GM12878 (cell line): ENCODE results near the gene CCDC88C. TPM values are rescaled to one million over a fixed set of nuclear protein-coding genes. Genes with fewer than 3 reads are reported as not detected.

Experiments
- CBFB ChIP-seq: IDR thresholded peaks from 2 replicates; pipeline ENCODE4 v1.6.1; 2016; ENCODE audit warnings: antibody characterized with exemption, low read depth
- CEBPB ChIP-seq, 2 experiments: fragments of 150-350 bp in 1 of 2; IDR thresholded peaks; 2 replicates each; pipeline ENCODE4 v1.6.1; 2012 to 2014; ENCODE audit warnings: low read depth in 2 of 2, low read length in 2 of 2, borderline replicate concordance in 1 of 2, inconsistent platforms in 1 of 2
- CHD1 ChIP-seq: IDR thresholded peaks from 2 replicates; pipeline ENCODE4 v1.6.1; 2012; ENCODE audit warnings: low read depth, low read length, improper control_type of control experiment
- CHD4 ChIP-seq: fragments of 200-600 bp; sonication (generic); IDR thresholded peaks from 2 replicates; pipeline ENCODE4 v1.6.1; 2016; ENCODE audit warnings: mild to moderate bottlenecking
- E2F4 ChIP-seq: IDR thresholded peaks from 2 replicates; pipeline ENCODE4 v1.6.1; 2012; ENCODE audit warnings: low read depth, low read length, improper control_type of control experiment
- EED ChIP-seq: sonication (generic); IDR thresholded peaks from 2 replicates; pipeline ENCODE4 v1.6.1; 2016; ENCODE audit warnings: antibody characterized with exemption, low read depth
- EGR1 ChIP-seq, 2 experiments: IDR thresholded peaks; 1 replicate in 1 of 2; 2 replicates in 1 of 2; pipeline ENCODE4 v1.6.1; 2011 to 2012; ENCODE audit warnings: low read depth in 2 of 2, low read length in 2 of 2, borderline replicate concordance in 1 of 2, mild to moderate bottlenecking in 1 of 2, moderate library complexity in 1 of 2
- HDAC6 ChIP-seq: fragments of 200-600 bp; sonication (generic); IDR thresholded peaks from one replicate; pipeline ENCODE4 v1.8.0; 2017; ENCODE audit warnings: antibody characterized with exemption; ENCODE audit not compliant: unreplicated experiment
- KAT2A ChIP-seq: conservative IDR thresholded peaks from 2 replicates; pipeline ENCODE4 v1.6.1; 2011; ENCODE audit warnings: low read depth, low read length; ENCODE audit not compliant: control insufficient read depth
- NFIC ChIP-seq: IDR thresholded peaks from 2 replicates; pipeline ENCODE4 v1.6.1; 2012; ENCODE audit warnings: low read depth, mild to moderate bottlenecking, inconsistent platforms, low read length, moderate library complexity
- NKRF ChIP-seq: fragments of 450-650 bp; conservative IDR thresholded peaks from 2 replicates; pipeline ENCODE4 v1.6.1; 2017; ENCODE audit warnings: mild to moderate bottlenecking, moderate library complexity
- NRF1 ChIP-seq: conservative IDR thresholded peaks from 2 replicates; pipeline ENCODE4 v1.6.1; 2011; ENCODE audit warnings: mild to moderate bottlenecking, low read depth, low read length, improper control_type of control experiment
- POLR2AphosphoS5 ChIP-seq: IDR thresholded peaks from 2 replicates; pipeline ENCODE4 v1.6.1; 2011; ENCODE audit warnings: mild to moderate bottlenecking, low read length, inconsistent platforms
- RFX5 ChIP-seq: IDR thresholded peaks from 2 replicates; pipeline ENCODE4 v1.6.1; 2011; ENCODE audit warnings: low read depth, low read length, improper control_type of control experiment
- SIN3A ChIP-seq: IDR thresholded peaks from 2 replicates; pipeline ENCODE4 v1.6.1; 2012; ENCODE audit warnings: low read depth, low read length, improper control_type of control experiment
- SUZ12 ChIP-seq: fragments of 200-600 bp; sonication (generic); IDR thresholded peaks from one replicate; pipeline ENCODE4 v1.6.1; 2018; ENCODE audit warnings: antibody characterized with exemption, mild to moderate bottlenecking; ENCODE audit not compliant: unreplicated experiment
- TARDBP ChIP-seq: IDR thresholded peaks from 2 replicates; pipeline ENCODE4 v1.6.1; 2016; ENCODE audit warnings: borderline replicate concordance
- TCF12 ChIP-seq: IDR thresholded peaks from 2 replicates; pipeline ENCODE4 v1.6.1; 2011; ENCODE audit warnings: low read depth, mild to moderate bottlenecking, low read length
- YY1 ChIP-seq: IDR thresholded peaks from 2 replicates; pipeline ENCODE4 v1.6.1; 2011; ENCODE audit warnings: low read depth, mild to moderate bottlenecking, low read length
- ZBED1 ChIP-seq: IDR thresholded peaks from 2 replicates; pipeline ENCODE4 v1.6.1; 2016; ENCODE audit warnings: borderline replicate concordance
- ZBTB33 ChIP-seq: fragments of 450-650 bp; IDR thresholded peaks from 2 replicates; pipeline ENCODE4 v1.6.1; 2017; ENCODE audit warnings: mild to moderate bottlenecking
- ZBTB4 ChIP-seq: fragments of 450-650 bp; formaldehyde crosslinking; IDR thresholded peaks from 2 replicates; pipeline ENCODE4 v1.4.0; 2022; ENCODE audit warnings: mild to moderate bottlenecking, moderate library complexity
- ZZZ3 ChIP-seq: IDR thresholded peaks from 2 replicates; pipeline ENCODE4 v1.6.1; 2011; ENCODE audit warnings: low read depth; ENCODE audit not compliant: control insufficient read depth, insufficient read length
- polyA plus RNA-seq, 11 experiments: library from polyadenylated mRNA; depleted of rRNA in 4 of 11; unstranded in 6 of 11; stranded (reverse) in 5 of 11; fragments of >200 nt; fragmentation: Nextera tagmentation in 4 of 11; fragmentation: Illumina TruSeq in 1 of 11; extraction: Ambion mirVana in 4 of 11; extraction: Trizol in 1 of 11; gene quantifications; 1 replicate in 1 of 11; 2 replicates in 10 of 11; pipeline versions ENCODE4 v1.2.1 to v1.2.3, GENCODE V29; 2011 to 2016; ENCODE audit warnings: inconsistent platforms in 2 of 11, missing spikeins in 2 of 11, low read depth in 1 of 11
- total RNA-seq, 4 experiments: library from RNA; depleted of rRNA in 3 of 4; stranded (reverse); fragments of >200 nt in 3 of 4; fragmentation: Illumina TruSeq in 1 of 4; extraction: Trizol in 1 of 4; gene quantifications; 2 replicates each; pipeline versions ENCODE4 v1.2.1 to v1.2.3, GENCODE V29; 2013 to 2021

Gene CCDC88C
- total and polyA plus RNA-seq, 10 of the 15 experiments (the other 5 are each of a cell fraction or from before 2014, with no cell fraction given): 4.0 to 79.6 (median 36.6) TPM

- TF ChIP-seq EED: peak; percentile 70
- no peak for TF ChIP-seq ZZZ3
- no peak for TF ChIP-seq ZBED1
- TF ChIP-seq KAT2A: no peak
- no peak for TF ChIP-seq SUZ12
- no peak for TF ChIP-seq TARDBP
- 0 out of 2 replicates have a peak, but pooled peaks have one; percentile 9 for TF ChIP-seq YY1
- no peak for TF ChIP-seq RFX5
- peak; percentile 83; the same call in 1 of the 2 replicates for TF ChIP-seq CBFB
- TF ChIP-seq SIN3A: no peak
- no peak; the same call in 1 of the 2 replicates for TF ChIP-seq NKRF
- no peak for TF ChIP-seq CHD1
- no peak for TF ChIP-seq HDAC6
- no peak for TF ChIP-seq EGR1 (IDR thresholded peaks at IDR 0.05; ENCODE audit: borderline replicate concordance in 1 of 2, low read depth in 2 of 2, low read length in 2 of 2)
- TF ChIP-seq CEBPB (IDR thresholded peaks at IDR 0.05; ENCODE audit: borderline replicate concordance in 1 of 2, low read depth in 2 of 2, low read length in 2 of 2): no peak
- TF ChIP-seq POLR2AphosphoS5: peak; percentile 59; the same call in 1 of the 2 replicates
- TF ChIP-seq TCF12: 0 out of 2 replicates have a peak, but pooled peaks have one; percentile 46
- TF ChIP-seq CHD4: no peak
- TF ChIP-seq E2F4: no peak
- TF ChIP-seq NRF1: no peak
- no peak; the same call in 1 of the 2 replicates for TF ChIP-seq NFIC
- TF ChIP-seq ZBTB4 (CRISPR knock-in tag): no peak
- no peak for TF ChIP-seq ZBTB33
Measured at GRCh38 chr14:91249841-91250616, 167.6 kb downstream of the CCDC88C start (continued).
